H1 (cell line): ENCODE measurements around the gene TMEM150A. TPM values are rescaled to one million over a fixed set of nuclear protein-coding genes. Genes with fewer than 3 reads are reported as not detected.
A peak's percentile ranks its signal among the peaks of the same experiment; 100 is the strongest.

Experiments
- CTCF ChIA-PET: fragments of 300-600 bp; sonication (Branson Sonifier 250); formaldehyde crosslinking; loops from one replicate; lab custom pipeline; 2021; ENCODE audit not compliant: partially characterized antibody; lab: Charles Lee
- POLR2A ChIA-PET: fragments of 300-600 bp; sonication (Branson Sonifier 250); formaldehyde crosslinking; loops from one replicate; lab custom pipeline; 2021; ENCODE audit warnings: inconsistent platforms; ENCODE audit not compliant: partially characterized antibody; lab: Charles Lee
- DNase-seq, 2 experiments: peaks; one replicate each; pipeline versions ENCODE4 v3.0.0 to v3.0.0-alpha.2; 2010 to 2022; ENCODE audit warnings: low spot score in 2 of 2, low read depth in 1 of 2, mixed read lengths in 1 of 2
- FAIRE-seq: peaks from 2 replicates; lab custom pipeline; 2011; peaks lifted over from hg19 to GRCh38; lab: Jason Lieb, UNC
- H2AFZ ChIP-seq: 2 replicates; pipeline ENCODE4 v1.8.1; 2012; ENCODE audit warnings: low read length, inconsistent platforms
- H2AK5ac ChIP-seq: 2 replicates; pipeline ENCODE4 v1.6.1; 2013; ENCODE audit warnings: low read depth, low read length
- H2BK120ac ChIP-seq: replicated peaks from 2 replicates; pipeline ENCODE3; 2013; ENCODE audit warnings: low read depth, low read length, inconsistent platforms
- H2BK12ac ChIP-seq: 2 replicates; pipeline ENCODE4 v1.6.1; 2013; ENCODE audit warnings: low read depth, low read length
- H2BK15ac ChIP-seq: 2 replicates; pipeline ENCODE4 v1.6.1; 2013; ENCODE audit warnings: low read length
- H2BK20ac ChIP-seq: 2 replicates; pipeline ENCODE4 v1.6.1; 2013; ENCODE audit warnings: low read length
- H2BK5ac ChIP-seq: 2 replicates; pipeline ENCODE4 v1.6.1; 2013; ENCODE audit warnings: low read depth, low read length
- H3K14ac ChIP-seq: 2 replicates; pipeline ENCODE4 v1.6.1; 2013; ENCODE audit warnings: inconsistent platforms; ENCODE audit not compliant: insufficient read length
- H3K18ac ChIP-seq: 2 replicates; pipeline ENCODE4 v1.6.1; 2013; ENCODE audit warnings: low read length; ENCODE audit errors: extremely low read depth
- H3K23ac ChIP-seq: 2 replicates; pipeline ENCODE4 v1.6.1; 2013; ENCODE audit warnings: inconsistent platforms; ENCODE audit not compliant: insufficient read length
- H3K23me2 ChIP-seq: 2 replicates; pipeline ENCODE4 v1.6.1; 2013; ENCODE audit warnings: low read depth, low read length
- H3K27ac ChIP-seq: 2 replicates; pipeline ENCODE4 v1.6.1; 2011; ENCODE audit warnings: low read depth, low read length, inconsistent platforms
- H3K27me3 ChIP-seq, 4 experiments: replicated peaks in 1 of 4; 1 replicate in 1 of 4; 2 replicates in 3 of 4; pipeline versions ENCODE4 v1.6.1 to v1.8.1; 2011 to 2013; ENCODE audit warnings: low read length in 3 of 4, mild to moderate bottlenecking in 3 of 4, inconsistent platforms in 2 of 4, mixed read lengths in 2 of 4, moderate library complexity in 1 of 4; ENCODE audit not compliant: control insufficient read depth in 3 of 4, insufficient read depth in 3 of 4; ENCODE audit errors: extremely low read depth in 1 of 4
- H3K36me3 ChIP-seq, 4 experiments: 2 replicates each; pipeline versions ENCODE4 v1.6.1 to v1.8.1; 2011 to 2013; ENCODE audit warnings: mild to moderate bottlenecking in 4 of 4, low read length in 3 of 4, moderate library complexity in 2 of 4, control low read depth in 1 of 4, inconsistent platforms in 1 of 4; ENCODE audit not compliant: insufficient read depth in 4 of 4, control insufficient read depth in 2 of 4
- H3K4ac ChIP-seq: replicated peaks from 2 replicates; pipeline ENCODE3; 2013; ENCODE audit warnings: low read length, low read depth, mixed read lengths, inconsistent platforms; ENCODE audit not compliant: insufficient read length
- H3K4me1 ChIP-seq, 4 experiments: replicated peaks in 1 of 4; 1 replicate in 1 of 4; 2 replicates in 3 of 4; pipeline versions ENCODE4 v1.6.1 to v1.8.1; 2011 to 2013; ENCODE audit warnings: low read length in 3 of 4, inconsistent platforms in 2 of 4, mixed read lengths in 1 of 4; ENCODE audit not compliant: insufficient read depth in 4 of 4, control insufficient read depth in 3 of 4
- H3K4me2 ChIP-seq, 2 experiments: 2 replicates each; pipeline versions ENCODE4 v1.6.1 to v1.8.1; 2011 to 2013; ENCODE audit warnings: low read depth in 2 of 2, low read length in 2 of 2, control low read depth in 1 of 2, inconsistent platforms in 1 of 2, mild to moderate bottlenecking in 1 of 2; ENCODE audit not compliant: insufficient read depth in 1 of 2
- H3K4me3 ChIP-seq, 4 experiments: fragments of 200-600, 300-600 bp in 1 of 4; sonication (generic), shearing (Covaris generic), sonication (Bioruptor Twin) in 1 of 4; 2 replicates each; pipeline versions ENCODE4 v1.5.1 to v1.8.1; 2011 to 2016; ENCODE audit warnings: low read length in 4 of 4, low read depth in 3 of 4, control low read depth in 2 of 4, inconsistent platforms in 2 of 4, mild to moderate bottlenecking in 2 of 4, mixed read lengths in 1 of 4, moderate library complexity in 1 of 4; ENCODE audit not compliant: insufficient read depth in 2 of 4; ENCODE audit errors: extremely low read depth in 1 of 4
- H3K56ac ChIP-seq: replicated peaks from 2 replicates; pipeline ENCODE3; 2013; ENCODE audit warnings: low read depth, mild to moderate bottlenecking, mixed read lengths, low read length, inconsistent platforms; ENCODE audit not compliant: insufficient read length
- H3K79me1 ChIP-seq: 2 replicates; pipeline ENCODE4 v1.6.1; 2013; ENCODE audit warnings: low read depth, low read length, control low read depth
- H3K79me2 ChIP-seq, 2 experiments: 2 replicates each; pipeline versions ENCODE4 v1.6.1 to v1.8.1; 2012 to 2013; ENCODE audit warnings: low read length in 2 of 2, mild to moderate bottlenecking in 2 of 2, inconsistent platforms in 1 of 2; ENCODE audit not compliant: insufficient read depth in 2 of 2, control insufficient read depth in 1 of 2
- H3K9ac ChIP-seq, 4 experiments: replicated peaks in 1 of 4; 1 replicate in 1 of 4; 2 replicates in 3 of 4; pipeline versions ENCODE4 v1.6.1 to v1.8.1; 2011 to 2013; ENCODE audit warnings: low read depth in 3 of 4, low read length in 3 of 4, control low read depth in 2 of 4, mild to moderate bottlenecking in 2 of 4, moderate library complexity in 2 of 4, inconsistent platforms in 1 of 4; ENCODE audit errors: extremely low read depth in 1 of 4
- H3K9me3 ChIP-seq, 2 experiments: 2 replicates each; pipeline versions ENCODE4 v1.6.1 to v1.8.1; 2012 to 2013; ENCODE audit warnings: mild to moderate bottlenecking in 2 of 2, moderate library complexity in 2 of 2, control low read depth in 1 of 2, inconsistent platforms in 1 of 2, low read depth in 1 of 2, low read length in 1 of 2, mixed read lengths in 1 of 2; ENCODE audit not compliant: insufficient read depth in 2 of 2
- H4K20me1 ChIP-seq, 2 experiments: replicated peaks in 1 of 2; 2 replicates each; pipeline versions ENCODE3 to v1.8.1; 2011 to 2013; ENCODE audit warnings: inconsistent platforms in 2 of 2, low read length in 2 of 2, mild to moderate bottlenecking in 1 of 2; ENCODE audit not compliant: insufficient read depth in 2 of 2, control insufficient read depth in 1 of 2
- H4K5ac ChIP-seq: 2 replicates; pipeline ENCODE4 v1.6.1; 2013; ENCODE audit warnings: low read length, low read depth, mixed read lengths, inconsistent platforms; ENCODE audit not compliant: insufficient read length
- H4K8ac ChIP-seq: 2 replicates; pipeline ENCODE4 v1.8.0; 2013; ENCODE audit warnings: mild to moderate bottlenecking, moderate library complexity, low read length, inconsistent platforms; ENCODE audit not compliant: insufficient read depth; ENCODE audit errors: extremely low read depth
- H4K91ac ChIP-seq: replicated peaks from 2 replicates; pipeline ENCODE3; 2013; ENCODE audit warnings: low read length, mixed read lengths, inconsistent platforms; ENCODE audit not compliant: insufficient read length
- CHD1 ChIP-seq: IDR thresholded peaks from 2 replicates; pipeline ENCODE4 v1.6.1; 2012; ENCODE audit warnings: low read depth, low read length, improper control_type of control experiment
- RAD21 ChIP-seq, 2 experiments: IDR thresholded peaks in 1 of 2; conservative IDR thresholded peaks in 1 of 2; 2 replicates each; pipeline ENCODE4 v1.6.1; 2011; ENCODE audit warnings: low read depth in 2 of 2, low read length in 2 of 2, improper control_type of control experiment in 1 of 2, inconsistent platforms in 1 of 2, mild to moderate bottlenecking in 1 of 2, moderate library complexity in 1 of 2
- RNF2 ChIP-seq: fragments of 200-900, 300-1000 bp; sonication (generic); IDR thresholded peaks from 2 replicates; pipeline ENCODE4 v1.7.1; 2016; ENCODE audit warnings: borderline replicate concordance, low read depth, mild to moderate bottlenecking, antibody characterized with exemption, low read length; ENCODE audit not compliant: poor library complexity, severe bottlenecking; ENCODE audit errors: missing control alignments
- SIN3A ChIP-seq, 2 experiments: IDR thresholded peaks in 1 of 2; conservative IDR thresholded peaks in 1 of 2; 2 replicates each; pipeline ENCODE4 v1.6.1; 2011 to 2012; ENCODE audit warnings: low read length in 2 of 2, improper control_type of control experiment in 1 of 2, low read depth in 1 of 2, mild to moderate bottlenecking in 1 of 2
- YY1 ChIP-seq: IDR thresholded peaks from 2 replicates; pipeline ENCODE4 v1.6.1; 2011; ENCODE audit warnings: low read depth, mild to moderate bottlenecking, low read length
- WGBS, 2 experiments: shearing (Covaris generic) in 1 of 2; methylation state at CpG; one replicate each; pipeline versions ENCODE4 v1.1.6 to v1.1.7; 2013 to 2015; ENCODE audit warnings: low lambda C conversion rate in 2 of 2, mixed read lengths in 2 of 2, inconsistent platforms in 1 of 2, low coverage in 1 of 2, missing lambda C conversion rate in 1 of 2; ENCODE audit not compliant: insufficient replicate concordance in 2 of 2, insufficient coverage in 1 of 2, insufficient read length in 1 of 2; ENCODE audit errors: extremely low coverage in 1 of 2, missing lambda C conversion rate in 1 of 2; 5-methylcytosine and 5-hydroxymethylcytosine counted together
- polyA plus RNA-seq, 7 experiments: library from polyadenylated mRNA; depleted of rRNA in 3 of 7; stranded (reverse) in 5 of 7; unstranded in 2 of 7; fragments of >200 nt in 5 of 7; fragments of 200-250 nt in 2 of 7; gene quantifications; 1 replicate in 5 of 7; 2 replicates in 1 of 7; 4 replicates in 1 of 7; pipeline versions ENCODE4 v1.2.1 to v1.2.3, GENCODE V29; 2011 to 2013; ENCODE audit warnings: missing spikeins in 2 of 7, mixed read lengths in 2 of 7
- total RNA-seq: library from RNA; stranded (reverse); fragmentation: NEBNext Ultra II Directional; extraction: Animal tissue kit (Norgen Biotek cat#: 25700); gene quantifications from 2 replicates; pipeline ENCODE4 v1.2.1, GENCODE V29; 2021
- TF ChIP-seq, protein P1 (sequence below), 3 experiments: IDR thresholded peaks; 1 replicate in 2 of 3; 2 replicates in 1 of 3; pipeline versions ENCODE4 v1.5.1 to v1.6.1; 2011; ENCODE audit warnings: low read length in 3 of 3, mild to moderate bottlenecking in 3 of 3, inconsistent platforms in 2 of 3, low read depth in 1 of 3, moderate library complexity in 1 of 3; ENCODE audit not compliant: insufficient read depth in 1 of 3; ENCODE audit errors: control extremely low read depth in 1 of 3

TMEM150A gene
- total and polyA plus RNA-seq, 2 of the 8 experiments (the other 6 are each of a cell fraction or from before 2014, with no cell fraction given) = 19.8 to 29.9 TPM

DNA sequence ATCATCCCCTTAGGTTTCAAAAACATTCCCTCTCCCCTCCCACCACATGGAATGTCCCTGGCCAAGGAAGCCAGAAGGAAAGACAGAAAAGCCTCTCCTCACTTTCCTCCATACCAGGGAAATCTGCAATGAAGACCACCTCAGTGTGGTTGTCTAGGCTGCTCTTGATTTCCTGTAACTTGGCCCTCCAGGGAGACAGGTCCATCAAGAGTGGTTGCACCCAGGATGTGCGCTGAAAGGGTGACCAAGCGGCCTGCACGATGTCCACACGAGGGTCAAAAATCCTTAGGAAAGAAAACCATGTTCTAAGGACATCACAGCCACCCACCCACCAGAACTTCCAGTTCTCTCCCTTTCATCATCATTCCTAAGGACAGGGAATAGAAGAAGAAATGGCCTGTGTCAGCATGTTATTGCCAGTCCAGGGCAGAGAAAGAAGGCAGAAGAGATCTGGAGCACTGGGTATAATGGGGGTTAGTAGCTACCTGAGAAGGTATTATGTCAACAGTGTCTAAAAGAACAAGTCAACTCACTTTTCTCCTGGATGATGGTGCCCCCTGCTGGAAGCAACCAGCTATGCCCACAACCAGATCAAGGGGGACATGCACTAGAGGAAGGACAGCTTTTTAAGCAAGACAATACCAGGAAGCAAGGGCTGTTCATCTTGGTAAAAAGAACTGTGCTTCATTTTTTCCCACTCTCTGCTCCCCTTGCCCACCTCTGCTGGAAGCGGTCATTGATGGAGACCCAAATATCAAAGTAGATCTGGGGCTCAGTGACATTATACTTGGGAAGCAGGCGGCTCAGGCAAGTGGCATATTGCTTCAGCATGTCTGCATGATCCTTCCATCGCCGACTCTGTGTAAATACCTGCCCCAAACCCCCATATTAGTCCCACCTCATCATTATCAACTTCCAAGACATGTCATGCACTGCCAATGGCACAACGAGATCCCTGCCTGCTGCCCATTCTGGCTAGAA lies 50.5 kb downstream of the TMEM150A start:
- no peak overlapping the region for H4K8ac ChIP-seq
- H3K79me1 ChIP-seq = no peaks in the 10 kb centered on the region
- H4K5ac ChIP-seq = no peak overlapping the region
- no peaks in the 10 kb centered on the region for H4K20me1 ChIP-seq
- no peak overlapping the region for H3K18ac ChIP-seq
- no peaks in the 10 kb centered on the region for H3K27me3 ChIP-seq
- H2BK5ac ChIP-seq = no peak overlapping the region
- H2BK12ac ChIP-seq = no peak overlapping the region
- no peak overlapping the region for H3K27ac ChIP-seq
- H3K9me3 ChIP-seq = no peaks in the 10 kb centered on the region
- no peaks in the 10 kb centered on the region for H3K4me1 ChIP-seq
- no peak overlapping the region for H2BK120ac ChIP-seq
- no peak overlapping the region for H2AFZ ChIP-seq
- H2BK20ac ChIP-seq = no peak overlapping the region
- H3K14ac ChIP-seq = no peak overlapping the region
- no peak overlapping the region for H2BK15ac ChIP-seq
- FAIRE-seq = peak; percentile 95
- DNase-seq = peak; percentile 60 to 93
- CTCF ChIA-PET = interaction anchor here (0.6 to 10.1 kb wide), 36 partner anchors 8 to 219 kb away, joined by 3 to 259 read pairs (median 4); partner anchors contain the start of genes ELMOD3, GGCX, MAT2A and RETSAT
- no peaks in the 10 kb centered on the region for H3K79me2 ChIP-seq
- H3K36me3 ChIP-seq = peaks cover 21 to 42% (median 32%) of the 10 kb centered on the region in 4 experiments
- H2AK5ac ChIP-seq = no peak overlapping the region
- H3K4me3 ChIP-seq = no peak overlapping the region
- TF ChIP-seq RAD21 (IDR thresholded peaks at IDR 0.05 in 1 of 2, conservative IDR thresholded peaks at IDR 0.05 in 1 of 2; ENCODE audit: low read depth in 2 of 2, low read length in 2 of 2) = peak; percentile 98
- TF ChIP-seq, protein P1, sequence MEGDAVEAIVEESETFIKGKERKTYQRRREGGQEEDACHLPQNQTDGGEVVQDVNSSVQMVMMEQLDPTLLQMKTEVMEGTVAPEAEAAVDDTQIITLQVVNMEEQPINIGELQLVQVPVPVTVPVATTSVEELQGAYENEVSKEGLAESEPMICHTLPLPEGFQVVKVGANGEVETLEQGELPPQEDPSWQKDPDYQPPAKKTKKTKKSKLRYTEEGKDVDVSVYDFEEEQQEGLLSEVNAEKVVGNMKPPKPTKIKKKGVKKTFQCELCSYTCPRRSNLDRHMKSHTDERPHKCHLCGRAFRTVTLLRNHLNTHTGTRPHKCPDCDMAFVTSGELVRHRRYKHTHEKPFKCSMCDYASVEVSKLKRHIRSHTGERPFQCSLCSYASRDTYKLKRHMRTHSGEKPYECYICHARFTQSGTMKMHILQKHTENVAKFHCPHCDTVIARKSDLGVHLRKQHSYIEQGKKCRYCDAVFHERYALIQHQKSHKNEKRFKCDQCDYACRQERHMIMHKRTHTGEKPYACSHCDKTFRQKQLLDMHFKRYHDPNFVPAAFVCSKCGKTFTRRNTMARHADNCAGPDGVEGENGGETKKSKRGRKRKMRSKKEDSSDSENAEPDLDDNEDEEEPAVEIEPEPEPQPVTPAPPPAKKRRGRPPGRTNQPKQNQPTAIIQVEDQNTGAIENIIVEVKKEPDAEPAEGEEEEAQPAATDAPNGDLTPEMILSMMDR (IDR thresholded peaks at IDR 0.05; ENCODE audit: control extremely low read depth in 1 of 3, insufficient read depth in 1 of 3, low read depth in 1 of 3, low read length in 3 of 3) = peak; percentile 70 to 93 (median 93)
- 0 out of 2 replicates have a peak, but pooled peaks have one; percentile 33 for TF ChIP-seq YY1
- TF ChIP-seq RNF2 = no peak
- TF ChIP-seq CHD1 = no peak
- 0 out of 4 replicates have a peak, but pooled peaks of 1 of the 2 experiments have one; percentile 54 for TF ChIP-seq SIN3A (conservative IDR thresholded peaks at IDR 0.05 in 1 of 2, IDR thresholded peaks at IDR 0.05 in 1 of 2; ENCODE audit: low read depth in 1 of 2, low read length in 2 of 2)
- H3K23ac ChIP-seq = no peak overlapping the region
- no peak overlapping the region for H3K56ac ChIP-seq
- 76% methylated on average over 9 of the region's 9 CpGs; no CpG with 5 or more reads in 1 of the 2 experiments for WGBS, 2 experiments
- no peak overlapping the region for H4K91ac ChIP-seq
- no peak overlapping the region for H3K9ac ChIP-seq
- no peaks in the 10 kb centered on the region for H3K23me2 ChIP-seq
- POLR2A ChIA-PET = interaction anchor here (0.8 to 38.6 kb wide), 9 partner anchors 6 to 212 kb away, joined by 3 to 1889 read pairs (median 8); partner anchors contain the start of genes C2orf68, CAPG, ELMOD3 and GGCX
- no peak overlapping the region for H3K4me2 ChIP-seq
- no peak overlapping the region for H3K4ac ChIP-seq
